Heart right ventricle (tissue), 16 donors: ENCODE data around the gene SNRNP35. TPM values are rescaled to one million over a fixed set of nuclear protein-coding genes. Genes with fewer than 3 reads are reported as not detected.
A peak's percentile ranks its signal among the peaks of the same experiment; 100 is the strongest.

Experiments used
- ATAC-seq, 8 donors: fragments of 200-7000 bp; cut with Tn5 transposase; one replicate each; pipeline ENCODE4 v1.9.1; 2020; ENCODE audit warnings: mild to moderate bottlenecking in 8 of 8, moderate library complexity in 8 of 8, moderate number of reproducible peaks in 1 of 8
- DNase-seq, 2 donors: peaks; one replicate each; pipeline ENCODE4 v3.0.0-alpha.2; 2020
- H3K27ac ChIP-seq, 10 donors: fragments of 200-600 bp; sonication (generic) in 2 of 10; one replicate each; pipeline versions ENCODE4 v1.5.0 to v1.8.0; 2020 to 2022; ENCODE audit warnings: mild to moderate bottlenecking in 3 of 10
- H3K27me3 ChIP-seq, 7 donors: fragments of 200-600 bp; one replicate each; pipeline ENCODE4 v1.8.0; 2021 to 2022; ENCODE audit warnings: mild to moderate bottlenecking in 2 of 7
- H3K36me3 ChIP-seq, 9 donors: fragments of 200-600 bp; sonication (generic) in 1 of 9; one replicate each; pipeline versions ENCODE4 v1.5.0 to v1.8.0; 2020 to 2022; ENCODE audit warnings: mild to moderate bottlenecking in 2 of 9
- H3K4me1 ChIP-seq, 9 donors: fragments of 200-600 bp; sonication (generic) in 1 of 9; one replicate each; pipeline versions ENCODE4 v1.5.0 to v1.8.0; 2020 to 2022; ENCODE audit warnings: mild to moderate bottlenecking in 4 of 9
- H3K4me3 ChIP-seq, 10 donors: fragments of 200-600 bp; sonication (generic) in 2 of 10; one replicate each; pipeline versions ENCODE4 v1.5.0 to v1.8.0; 2020 to 2022; ENCODE audit warnings: mild to moderate bottlenecking in 7 of 10, moderate library complexity in 2 of 10
- H3K9me3 ChIP-seq, 11 donors: fragments of 200-600 bp in 10 of 11; sonication (generic) in 2 of 11; one replicate each; pipeline versions ENCODE4 v1.5.0 to v1.8.0; 2013 to 2022; ENCODE audit warnings: mild to moderate bottlenecking in 2 of 11, control low read depth in 1 of 11, moderate library complexity in 1 of 11
- WGBS, 2 donors: extraction: QIAGEN DNeasy Blood & Tissue Kit; methylation state at CpG; one replicate each; pipeline ENCODE4 v1.1.7; 2013; ENCODE audit warnings: inconsistent platforms in 1 of 2; 5-methylcytosine and 5-hydroxymethylcytosine counted together
- intact Hi-C, 10 donors: fragments of 100-400 bp; cut with DNase I; formaldehyde crosslinking; loops; one replicate each; pipeline versions ENCODE4 v1.11.1 to v1.14.2; 2022
- polyA plus RNA-seq, 2 donors: library from polyadenylated mRNA; stranded (reverse); fragments of 200-250 nt; gene quantifications; one replicate each; pipeline ENCODE4 v1.2.3, GENCODE V29; 2013
- total RNA-seq, 10 donors: library from RNA; stranded (reverse); fragmentation: NEBNext Ultra II Directional in 3 of 10; extraction: Animal tissue kit (Norgen Biotek cat#: 25700) in 3 of 10; gene quantifications; one replicate each; pipeline versions ENCODE4 v1.2.1 to v1.2.4, GENCODE V29; 2021 to 2023
- TF ChIP-seq, protein P1 (sequence below), 9 donors: fragments of 200-600 bp; sonication (generic) in 2 of 9; IDR thresholded peaks; one replicate each; pipeline versions ENCODE4 v1.5.0 to v1.8.0; 2021 to 2022; ENCODE audit warnings: antibody characterized with exemption in 9 of 9, mild to moderate bottlenecking in 5 of 9, moderate library complexity in 1 of 9
- donor health status: Arrhythmogenic right ventricular cardiomyopathy.
- donor health status: ischemic (EF 13 %, LVEDD 7.1; RV severe dilation, severe dysfunction).
- donor health status: healthy with polysubstance abuse.
- donor health status: DM: no; HTN: yes; CAD: no.
- donor health status: DM: no; HTN: no; CAD: no.
- donor health status: ischemic (EF 25% LVEDD 6.9; RV normal size, moderate dysfunction).
- donor health status: ischemic (EF 25% LVEDD 5.7; RV mildly dilated, moderate dysfunction).
- donor health status: healthy.
- donor health status: DM: yes; HTN: yes; CAD: no.
- donor health status: Ischemic cardiomyopathy.
- donor health status: ischemic (EF 35%, LVEDD 5.7; RV mildly dilated, moderate dysfunction).
- donor health status: nonischemic (EF 11% LVEDD 7.7; RV severe dilation, severe dysfunction).
- donor health status: DM: yes; HTN: yes; CAD: no.
- donor health status: PGD.
- donor health status: ischemic (EF 29% LVEDD 5.4; RV normal size, mild dysfunction).
- donor health status: nonischemic (EF 23%, LVEDD 6.1; RV moderate dilation, normal function).

The SNRNP35 gene
- total and polyA plus RNA-seq, 12 donors = 18.0 to 117 (median 20.5) TPM

- peaks cover 0 to 63% (median 27%) of the 10 kb centered on the region in 9 donors for H3K36me3 ChIP-seq
- 89 to 92% methylated on average over 12 of the region's 12 CpGs for WGBS, 2 donors
- TF ChIP-seq, protein P1, sequence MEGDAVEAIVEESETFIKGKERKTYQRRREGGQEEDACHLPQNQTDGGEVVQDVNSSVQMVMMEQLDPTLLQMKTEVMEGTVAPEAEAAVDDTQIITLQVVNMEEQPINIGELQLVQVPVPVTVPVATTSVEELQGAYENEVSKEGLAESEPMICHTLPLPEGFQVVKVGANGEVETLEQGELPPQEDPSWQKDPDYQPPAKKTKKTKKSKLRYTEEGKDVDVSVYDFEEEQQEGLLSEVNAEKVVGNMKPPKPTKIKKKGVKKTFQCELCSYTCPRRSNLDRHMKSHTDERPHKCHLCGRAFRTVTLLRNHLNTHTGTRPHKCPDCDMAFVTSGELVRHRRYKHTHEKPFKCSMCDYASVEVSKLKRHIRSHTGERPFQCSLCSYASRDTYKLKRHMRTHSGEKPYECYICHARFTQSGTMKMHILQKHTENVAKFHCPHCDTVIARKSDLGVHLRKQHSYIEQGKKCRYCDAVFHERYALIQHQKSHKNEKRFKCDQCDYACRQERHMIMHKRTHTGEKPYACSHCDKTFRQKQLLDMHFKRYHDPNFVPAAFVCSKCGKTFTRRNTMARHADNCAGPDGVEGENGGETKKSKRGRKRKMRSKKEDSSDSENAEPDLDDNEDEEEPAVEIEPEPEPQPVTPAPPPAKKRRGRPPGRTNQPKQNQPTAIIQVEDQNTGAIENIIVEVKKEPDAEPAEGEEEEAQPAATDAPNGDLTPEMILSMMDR (IDR thresholded peaks at IDR 0.05) = no peak
- H3K27ac ChIP-seq = no peak overlapping the region
- no peaks in the 10 kb centered on the region for H3K9me3 ChIP-seq
- no peak for ATAC-seq
- no peak for DNase-seq
- peaks cover 0 to 6% (median 0%) of the 10 kb centered on the region in 9 donors for H3K4me1 ChIP-seq
- no peak overlapping the region for H3K4me3 ChIP-seq
- intact Hi-C loops = no loop called here
- no peaks in the 10 kb centered on the region for H3K27me3 ChIP-seq
Measured at GRCh38 chr12:123502163-123502704, 44.3 kb downstream of the SNRNP35 start.

GRCh38 chr12:123506059-123506842, 48.3 kb downstream of the SNRNP35 start:
- ATAC-seq (no peak), DNase-seq (no peak)
- Histone ChIP-seq H3K27me3 (no peaks in the 10 kb centered on the region), H3K9me3 (no peaks in the 10 kb centered on the region), H3K27ac (no peak overlapping the region), H3K36me3 (peaks cover 0 to 38% (median 6%) of the 10 kb centered on the region in 9 donors), H3K4me1 (peaks cover 3 to 28% (median 11%) of the 10 kb centered on the region in 9 donors), H3K4me3 (no peak overlapping the region)
- TF ChIP-seq, protein P1 (IDR thresholded peaks at IDR 0.05) = no peak
- intact Hi-C loops = no loop called here
- WGBS, 2 donors = 97 to 98% methylated on average over 17 of the region's 17 CpGs

- intact Hi-C loops = no loop called here
- H3K36me3 ChIP-seq = peaks cover 0 to 38% (median 6%) of the 10 kb centered on the region in 9 donors
- no peaks in the 10 kb centered on the region for H3K27me3 ChIP-seq
- DNase-seq = no peak
- peaks cover 3 to 28% (median 11%) of the 10 kb centered on the region in 9 donors for H3K4me1 ChIP-seq
- H3K4me3 ChIP-seq = no peak overlapping the region
- ATAC-seq = no peak
- no peak overlapping the region for H3K27ac ChIP-seq
- no peaks in the 10 kb centered on the region for H3K9me3 ChIP-seq
- TF ChIP-seq, protein P1 (IDR thresholded peaks at IDR 0.05) = no peak
- 93 to 98% methylated on average over 6 of the region's 6 CpGs for WGBS, 2 donors
Measured at GRCh38 chr12:123506843-123507236, 48.9 kb downstream of the SNRNP35 start.

- Histone ChIP-seq H3K4me3 (no peak overlapping the region), H3K36me3 (peaks cover 0 to 56% (median 23%) of the 10 kb centered on the region in 9 donors), H3K4me1 (peaks cover 3 to 30% (median 11%) of the 10 kb centered on the region in 9 donors), H3K27ac (peak overlapping the region; percentile 47 to 67 (median 59)), H3K9me3 (no peaks in the 10 kb centered on the region), H3K27me3 (no peaks in the 10 kb centered on the region)
- DNase-seq (no peak), ATAC-seq (peak in 7 of 8 donors; percentile 21 to 54 (median 30))
- intact Hi-C loops = no loop called here
- TF ChIP-seq, protein P1 (IDR thresholded peaks at IDR 0.05) = no peak
- 62 to 82% methylated on average over 25 to 26 of the region's 26 CpGs for WGBS, 2 donors
Measured at GRCh38 chr12:123512838-123513665, 55.1 kb downstream of the SNRNP35 start.
